NCI-H1048 (cell line): ENCODE results near the gene TSPAN18.

Experiments
- DNase-seq: peaks from one replicate; lab custom pipeline; 2025; lab: John Stamatoyannopoulos, UW

The TSPAN18 gene

DNA sequence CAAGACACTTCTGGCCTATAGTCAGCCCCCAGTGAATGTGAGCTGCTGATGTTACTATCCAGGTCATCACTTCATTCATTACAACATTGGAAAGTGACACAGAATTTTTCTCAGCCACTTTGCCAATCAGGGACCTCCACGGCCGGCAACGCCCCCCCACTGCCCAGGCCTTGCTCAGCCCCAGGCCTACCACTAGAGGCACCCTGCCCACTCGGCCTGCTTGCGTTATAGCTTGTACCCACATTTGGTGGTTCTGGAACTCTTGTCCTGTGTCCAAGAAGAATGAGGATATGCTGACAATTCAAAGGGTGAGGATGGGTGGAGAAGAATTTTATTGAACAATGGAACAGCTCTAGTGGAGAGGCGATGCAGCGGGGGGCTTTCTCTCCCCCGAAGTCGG, 96.2 kb downstream of the TSPAN18 start:
- DNase-seq, result no peak

DNA sequence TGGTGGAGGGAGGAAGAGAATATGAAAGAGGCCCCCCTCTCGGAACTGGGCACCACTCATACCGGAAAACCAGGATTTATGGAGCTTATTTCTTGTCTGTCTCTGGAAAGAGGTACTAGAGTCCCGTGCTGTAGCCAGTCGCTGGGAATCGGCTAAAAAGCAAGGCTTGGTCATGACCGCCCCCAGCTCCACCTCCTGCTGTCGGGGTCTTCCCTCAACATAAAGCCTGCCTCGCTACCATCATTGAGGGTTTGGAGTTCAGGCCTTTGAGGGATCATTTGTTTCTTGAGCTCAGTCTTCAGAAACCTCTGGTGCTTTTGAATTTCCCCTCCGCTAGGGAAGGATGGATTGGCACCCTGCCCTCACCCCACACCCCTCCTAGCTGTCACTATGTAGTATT, 97.1 kb downstream of the TSPAN18 start:
- DNase-seq, result no peak

DNA sequence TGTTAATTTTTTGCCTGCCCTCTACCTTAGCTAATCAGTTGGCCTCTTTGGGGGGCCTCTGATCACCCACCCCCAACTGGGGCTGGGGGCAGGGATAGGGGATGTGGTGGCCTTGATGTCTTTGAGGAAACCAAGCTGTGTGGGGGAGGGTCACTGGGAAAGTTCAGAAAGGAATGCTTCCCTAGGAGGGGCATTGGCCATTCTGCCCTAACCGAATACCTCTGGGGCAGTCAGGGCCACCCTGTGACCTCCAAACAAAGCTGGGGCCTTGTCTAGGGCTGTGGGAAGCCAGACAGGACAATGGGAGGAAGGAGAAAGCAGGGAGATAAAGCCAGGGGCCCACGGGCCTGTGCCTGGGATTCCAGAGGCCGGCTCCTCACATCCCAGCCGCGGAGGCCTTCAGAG, 97.5 kb downstream of the TSPAN18 start:
- DNase-seq, result no peak

GRCh38 chr11:44825058-44825785, 98.5 kb downstream of the TSPAN18 start:
- no peak for DNase-seq

GRCh38 chr11:44826922-44827643, 100.3 kb downstream of the TSPAN18 start:
- DNase-seq, result no peak

- DNase-seq, result no peak
Measured at GRCh38 chr11:44828296-44828695, 101.5 kb downstream of the TSPAN18 start.

DNA sequence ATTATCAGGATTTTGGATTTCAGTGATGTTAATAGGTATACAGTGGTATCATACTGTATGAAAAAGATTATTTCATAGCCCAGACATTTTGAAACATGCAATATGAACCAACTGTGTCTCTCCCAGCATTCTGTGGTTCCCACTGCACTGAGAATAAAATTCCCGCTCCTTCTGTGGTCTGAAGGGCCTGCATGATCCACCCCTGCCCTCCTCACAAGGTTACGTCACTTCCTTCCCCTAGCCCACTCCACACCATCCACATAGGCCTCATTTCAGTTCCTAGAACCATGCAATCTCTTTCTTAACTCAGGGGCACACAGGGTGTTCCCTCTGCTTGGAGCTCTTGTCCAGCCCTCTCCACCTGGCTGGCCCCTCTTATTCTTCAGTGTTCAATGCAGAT, 103.1 kb downstream of the TSPAN18 start:
- no peak for DNase-seq

- DNase-seq, result no peak
Measured at GRCh38 chr11:44831605-44832394, 105.0 kb downstream of the TSPAN18 start.

DNA sequence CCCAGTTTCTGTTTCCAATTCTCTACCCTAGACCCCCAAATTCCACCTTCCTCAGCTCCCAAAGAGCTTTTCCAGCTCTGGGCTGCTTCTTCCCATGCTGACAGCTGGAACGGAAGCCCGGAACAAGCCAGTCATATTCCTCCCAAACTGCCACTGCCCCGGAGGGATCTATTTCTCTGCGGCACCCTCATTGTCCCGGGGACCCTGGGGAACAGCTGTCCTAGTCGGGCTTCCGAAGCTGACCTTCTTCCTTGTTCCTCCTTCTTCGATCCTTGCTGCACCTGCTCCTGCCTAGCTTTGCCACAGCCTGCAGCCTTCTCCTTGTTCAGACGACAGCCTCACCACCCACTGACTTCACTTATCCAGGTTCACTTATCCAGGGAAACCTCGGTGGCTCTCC, 105.7 kb downstream of the TSPAN18 start:
- DNase-seq, result no peak

- no peak for DNase-seq
Measured at GRCh38 chr11:44833221-44833876, 106.6 kb downstream of the TSPAN18 start.

DNA sequence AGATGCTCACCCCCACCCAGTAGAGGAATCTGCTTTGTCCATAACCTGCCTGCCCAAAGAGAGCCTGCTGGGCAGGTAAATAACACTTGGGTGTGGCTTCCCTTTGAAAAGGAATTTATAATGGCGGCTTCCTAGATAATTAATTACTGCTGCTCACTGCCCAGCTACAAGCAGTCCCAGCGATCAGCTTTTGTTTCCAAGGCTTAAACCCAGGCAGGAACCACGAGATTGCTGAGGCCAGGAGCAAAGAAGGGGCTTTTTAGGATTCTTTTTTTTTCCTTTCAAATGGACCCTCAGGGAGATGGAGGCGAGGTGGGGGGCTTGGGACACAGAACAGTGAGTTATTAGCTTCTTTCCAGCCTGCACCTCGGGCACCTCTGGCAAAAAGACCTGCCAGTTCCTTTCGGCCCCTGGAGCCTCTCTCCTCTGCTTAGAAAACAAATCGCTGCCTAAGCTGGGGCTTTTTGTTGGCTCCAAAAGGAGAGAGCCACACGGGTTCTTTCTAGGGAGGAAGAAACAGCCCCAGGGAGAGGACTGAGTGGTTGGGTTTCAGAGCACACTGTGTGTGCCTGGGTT, 107.2 kb downstream of the TSPAN18 start:
- no peak for DNase-seq

- DNase-seq, result no peak
Measured at GRCh38 chr11:44834846-44835245, 108.1 kb downstream of the TSPAN18 start.

GRCh38 chr11:44835296-44835695, 108.5 kb downstream of the TSPAN18 start:
- DNase-seq, result no peak

GRCh38 chr11:44835938-44836337, 109.2 kb downstream of the TSPAN18 start:
- no peak for DNase-seq

GRCh38 chr11:44837661-44838060, 110.9 kb downstream of the TSPAN18 start:
- DNase-seq, result no peak

DNA sequence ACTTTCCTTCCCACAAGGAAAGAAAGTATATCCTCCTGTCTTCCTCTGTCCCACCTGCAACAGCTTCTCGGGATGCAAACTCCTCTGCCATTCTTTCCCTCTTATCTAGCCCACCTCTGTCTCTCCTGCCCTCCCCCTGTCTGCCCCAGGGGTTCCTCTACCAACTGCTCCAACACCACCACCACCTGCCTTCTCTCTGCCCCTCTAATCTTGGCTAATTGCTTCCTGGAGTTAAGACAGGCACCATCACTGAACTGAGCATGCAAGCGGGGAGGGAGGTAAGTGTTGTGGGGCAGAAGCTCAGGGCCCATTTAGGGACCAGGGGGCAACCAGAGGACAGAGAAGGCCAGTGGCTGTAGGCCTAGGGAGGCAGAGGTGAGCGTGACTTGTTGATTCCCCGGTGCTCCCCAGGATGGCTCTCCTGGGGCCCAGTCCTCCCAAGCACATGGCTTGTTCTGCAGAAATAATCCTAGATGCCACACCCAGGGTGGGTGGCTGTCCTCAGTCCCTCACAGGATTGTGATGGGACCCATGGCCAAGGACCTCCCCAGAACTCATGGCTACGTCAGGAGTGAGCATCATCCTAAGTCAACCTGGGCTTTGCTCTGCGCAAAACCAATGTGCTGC, 112.8 kb downstream of the TSPAN18 start:
- no peak for DNase-seq

- DNase-seq, result no peak
Measured at GRCh38 chr11:44840085-44840478, 113.3 kb downstream of the TSPAN18 start.

DNA sequence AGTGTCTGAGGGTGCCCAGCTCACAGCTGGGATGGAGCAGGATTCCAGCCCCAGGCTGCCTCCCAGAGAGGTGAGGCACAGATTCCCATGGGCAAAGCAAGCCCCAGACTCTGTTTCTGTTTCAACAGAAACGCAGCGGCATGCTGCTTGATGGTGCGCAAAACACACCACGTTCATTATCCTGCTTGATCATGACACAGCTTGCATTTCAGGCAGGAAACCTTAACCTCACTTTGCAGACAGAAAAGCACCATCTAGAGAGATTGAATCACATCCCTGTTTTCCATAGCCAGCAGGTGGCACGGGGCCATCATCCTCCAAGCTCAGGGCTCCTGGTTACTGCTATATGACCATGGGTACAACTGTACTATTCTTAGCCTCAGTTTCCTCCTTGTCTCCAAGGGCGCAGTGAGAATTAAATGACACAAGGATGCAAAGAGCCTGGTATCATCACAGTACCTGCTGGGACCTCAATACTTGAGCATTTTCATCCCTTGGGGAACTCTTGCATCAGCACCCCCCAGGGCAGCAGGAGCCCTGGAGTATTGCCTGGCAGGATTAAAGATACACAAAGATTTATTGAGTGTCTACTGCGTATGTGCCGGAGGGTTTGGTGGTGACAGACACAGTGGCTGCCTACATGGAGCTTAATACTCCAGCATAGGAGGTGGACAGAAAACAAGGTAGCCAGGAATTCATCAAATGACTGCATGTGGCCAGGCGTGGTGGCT, 113.9 kb downstream of the TSPAN18 start:
- DNase-seq, result no peak

GRCh38 chr11:44842220-44842619, 115.5 kb downstream of the TSPAN18 start:
- DNase-seq, result no peak

DNA sequence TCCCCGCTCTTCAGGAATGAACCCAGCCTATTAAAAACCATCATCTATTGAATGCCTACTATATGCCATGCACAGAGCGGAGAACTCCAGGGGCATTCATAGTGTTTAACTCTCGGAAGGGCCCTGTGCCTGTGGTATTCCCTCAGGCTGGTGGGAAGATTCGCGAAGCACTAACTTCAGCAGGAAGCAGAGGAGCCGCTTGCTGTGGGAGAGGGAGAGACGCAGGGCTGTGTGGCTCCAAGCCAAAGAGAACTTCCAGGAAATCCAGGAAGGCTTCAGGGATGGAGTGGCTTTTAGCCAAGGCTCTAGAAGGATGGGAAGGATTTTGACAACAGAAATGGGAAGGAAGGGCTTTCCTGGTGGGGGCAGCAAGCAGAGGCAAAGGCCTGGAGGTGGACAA, 120.1 kb downstream of the TSPAN18 start:
- DNase-seq, result no peak

DNA sequence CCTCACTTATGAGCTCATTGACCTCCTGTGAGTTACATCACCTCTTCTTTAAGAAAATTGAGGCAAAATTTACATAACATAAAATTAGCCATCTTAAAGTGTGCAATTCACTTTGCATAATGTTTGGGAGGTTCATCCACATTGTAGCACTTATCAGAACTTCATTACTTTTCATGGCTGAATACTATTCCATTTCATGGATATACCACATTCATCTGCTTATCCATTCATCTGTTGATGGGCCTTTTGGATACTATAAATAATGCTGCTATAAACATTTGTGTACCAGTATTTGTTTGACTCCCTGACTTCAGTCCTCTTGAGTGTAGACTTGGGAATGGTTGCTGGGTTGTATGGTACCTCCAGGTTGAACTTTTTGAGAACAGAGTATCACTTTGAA, 120.6 kb downstream of the TSPAN18 start:
- DNase-seq, result no peak
